Activated CD8-positive, alpha-beta T cell treated with anti-CD3 and anti-CD28 coated beads for 36 hours (primary cell): ENCODE measurements around the gene SEMA3D. TPM values are rescaled to one million over a fixed set of nuclear protein-coding genes. Genes with fewer than 3 reads are reported as not detected.
"Not testable (repeated sequence)": the region's sequence is repeated elsewhere in the genome, so short reads cannot be mapped to it uniquely, and the experiment has no call there.

Source experiments
- ATAC-seq: fragments of 200-7000 bp; cut with Tn5 transposase; one replicate; pipeline ENCODE4 v1.10.0; 2021; ENCODE audit warnings: mild to moderate bottlenecking, moderate library complexity
- CTCF ChIA-PET: fragments of 350-600 bp; sonication (Branson Sonifier 250); formaldehyde crosslinking; loops from one replicate; lab custom pipeline; 2021; ENCODE audit warnings: antibody characterized with exemption; lab: Charles Lee
- POLR2A ChIA-PET: fragments of 350-600 bp; sonication (Branson Sonifier 250); formaldehyde crosslinking; loops from one replicate; lab custom pipeline; 2021; ENCODE audit warnings: antibody characterized with exemption; lab: Charles Lee
- DNase-seq: peaks from one replicate; pipeline ENCODE4 v3.0.0-alpha.2; 2020
- H3K27ac Mint-ChIP-seq: one replicate; pipeline ENCODE4 v1.8.0; 2021; ENCODE audit warnings: mild to moderate bottlenecking, mixed read lengths
- H3K27me3 Mint-ChIP-seq: one replicate; pipeline ENCODE4 v1.8.0; 2021; ENCODE audit warnings: mixed read lengths
- H3K36me3 Mint-ChIP-seq: one replicate; pipeline ENCODE4 v1.8.0; 2021; ENCODE audit warnings: low read depth, mixed read lengths
- H3K4me1 Mint-ChIP-seq: one replicate; pipeline ENCODE4 v1.8.0; 2021; ENCODE audit warnings: low read depth, mixed read lengths
- H3K4me3 Mint-ChIP-seq: one replicate; pipeline ENCODE4 v1.8.0; 2021; ENCODE audit warnings: mild to moderate bottlenecking, moderate library complexity, mixed read lengths
- H3K9me3 Mint-ChIP-seq: one replicate; pipeline ENCODE4 v1.8.0; 2021; ENCODE audit warnings: mixed read lengths
- intact Hi-C: fragments of 100-400 bp; cut with micrococcal nuclease; formaldehyde crosslinking; loops from one replicate; pipeline ENCODE4 v1.10.0; 2022
- total RNA-seq, 2 experiments: library from RNA; stranded (reverse); gene quantifications; one replicate each; pipeline ENCODE4 v1.2.3, GENCODE V29; 2021
- TF ChIP-seq, protein P1 (sequence below): fragments of 200-600 bp; IDR thresholded peaks from one replicate; pipeline ENCODE4 v1.8.0; 2022; ENCODE audit warnings: antibody characterized with exemption, mild to moderate bottlenecking

The SEMA3D gene
- total RNA-seq, 2 experiments from 2014 or later: not detected

GRCh38 chr7:85000735-85001350 is 186.0 kb downstream of the SEMA3D start:
- intact Hi-C loops: no loop called here
- Mint-ChIP-seq H3K36me3 (no peaks in the 10 kb centered on the region), H3K4me3 (no peak overlapping the region), H3K27me3 (peaks cover 2% of the 10 kb centered on the region), H3K9me3 (no peaks in the 10 kb centered on the region), H3K4me1 (no peaks in the 10 kb centered on the region), H3K27ac (no peak overlapping the region)
- ATAC-seq (no peak), DNase-seq (no peak)
- POLR2A ChIA-PET: no interaction called here
- CTCF ChIA-PET: no interaction called here
- TF ChIP-seq, protein P1, sequence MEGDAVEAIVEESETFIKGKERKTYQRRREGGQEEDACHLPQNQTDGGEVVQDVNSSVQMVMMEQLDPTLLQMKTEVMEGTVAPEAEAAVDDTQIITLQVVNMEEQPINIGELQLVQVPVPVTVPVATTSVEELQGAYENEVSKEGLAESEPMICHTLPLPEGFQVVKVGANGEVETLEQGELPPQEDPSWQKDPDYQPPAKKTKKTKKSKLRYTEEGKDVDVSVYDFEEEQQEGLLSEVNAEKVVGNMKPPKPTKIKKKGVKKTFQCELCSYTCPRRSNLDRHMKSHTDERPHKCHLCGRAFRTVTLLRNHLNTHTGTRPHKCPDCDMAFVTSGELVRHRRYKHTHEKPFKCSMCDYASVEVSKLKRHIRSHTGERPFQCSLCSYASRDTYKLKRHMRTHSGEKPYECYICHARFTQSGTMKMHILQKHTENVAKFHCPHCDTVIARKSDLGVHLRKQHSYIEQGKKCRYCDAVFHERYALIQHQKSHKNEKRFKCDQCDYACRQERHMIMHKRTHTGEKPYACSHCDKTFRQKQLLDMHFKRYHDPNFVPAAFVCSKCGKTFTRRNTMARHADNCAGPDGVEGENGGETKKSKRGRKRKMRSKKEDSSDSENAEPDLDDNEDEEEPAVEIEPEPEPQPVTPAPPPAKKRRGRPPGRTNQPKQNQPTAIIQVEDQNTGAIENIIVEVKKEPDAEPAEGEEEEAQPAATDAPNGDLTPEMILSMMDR: no peak

DNA sequence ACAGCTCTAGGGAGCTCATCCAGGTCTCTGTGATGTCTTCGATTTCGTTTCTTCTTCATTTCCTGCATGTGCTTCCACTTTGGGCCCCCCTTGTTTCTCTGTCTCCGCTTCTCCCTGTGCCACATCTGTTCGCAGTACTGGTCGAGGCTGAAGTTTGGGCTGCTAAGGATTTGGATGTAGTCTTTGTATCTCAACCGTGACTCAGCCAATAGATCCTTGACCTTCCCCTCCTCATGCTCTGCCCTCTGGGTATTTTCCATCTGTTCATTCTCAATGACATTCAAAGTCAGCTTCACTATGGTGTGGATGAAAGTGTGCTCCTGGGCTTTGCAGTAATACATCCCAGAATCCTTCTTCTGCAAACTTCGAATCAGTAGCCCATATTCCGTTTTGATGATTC is 187.4 kb downstream of the SEMA3D start:
- TF ChIP-seq, protein P1: no peak
- DNase-seq: no peak
- intact Hi-C loops: no loop called here
- no peak overlapping the region for H3K4me3 Mint-ChIP-seq
- H3K27ac Mint-ChIP-seq: no peak overlapping the region
- no peaks in the 10 kb centered on the region for H3K4me1 Mint-ChIP-seq
- H3K36me3 Mint-ChIP-seq: no peaks in the 10 kb centered on the region
- H3K27me3 Mint-ChIP-seq: peaks cover 2% of the 10 kb centered on the region
- no peaks in the 10 kb centered on the region for H3K9me3 Mint-ChIP-seq
- ChIA-PET CTCF (no interaction called here), POLR2A (no interaction called here)
- ATAC-seq: no peak

DNA sequence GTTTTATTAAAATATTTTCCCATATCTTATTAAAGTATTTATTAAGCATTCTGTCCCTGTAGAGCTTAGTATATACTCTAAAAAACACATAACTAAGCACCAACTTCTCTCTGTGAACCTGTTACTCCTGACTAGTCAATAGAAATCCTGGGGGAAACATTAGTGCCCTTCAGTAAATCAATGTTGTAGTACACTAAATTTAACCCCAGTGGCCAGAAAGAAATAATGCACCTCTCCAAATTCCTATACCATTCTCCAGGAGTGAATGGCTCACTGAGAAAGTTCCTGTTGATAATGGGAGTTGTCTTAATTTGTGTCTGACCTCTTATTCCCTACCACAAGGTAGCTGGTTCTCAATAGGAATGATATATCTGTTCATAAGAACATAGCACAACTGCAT is 188.2 kb downstream of the SEMA3D start:
- no peaks in the 10 kb centered on the region for H3K9me3 Mint-ChIP-seq
- intact Hi-C loops: no loop called here
- H3K27ac Mint-ChIP-seq: no peak overlapping the region
- ATAC-seq: no peak
- peaks cover 2% of the 10 kb centered on the region for H3K27me3 Mint-ChIP-seq
- no peak for DNase-seq
- TF ChIP-seq, protein P1: no peak
- no peaks in the 10 kb centered on the region for H3K36me3 Mint-ChIP-seq
- CTCF ChIA-PET: interaction anchor here (1.0 kb wide), 1 partner anchor 12 kb away, joined by 4 read pairs; no protein-coding TSS in a partner anchor
- no peaks in the 10 kb centered on the region for H3K4me1 Mint-ChIP-seq
- no peak overlapping the region for H3K4me3 Mint-ChIP-seq
- POLR2A ChIA-PET: no interaction called here

GRCh38 chr7:84997626-84998025 is 189.2 kb downstream of the SEMA3D start:
- peak; percentile 75 for ATAC-seq
- intact Hi-C loops: no loop called here
- Mint-ChIP-seq H3K4me1 (no peaks in the 10 kb centered on the region), H3K27me3 (peaks cover 2% of the 10 kb centered on the region), H3K9me3 (no peaks in the 10 kb centered on the region), H3K36me3 (no peaks in the 10 kb centered on the region), H3K27ac (peak overlapping the region; percentile 42), H3K4me3 (no peak overlapping the region)
- TF ChIP-seq, protein P1: no peak
- ChIA-PET POLR2A (no interaction called here), CTCF (interaction anchor here (1.0 kb wide), 1 partner anchor 13 kb away, joined by 4 read pairs; no protein-coding TSS in a partner anchor)
- no peak for DNase-seq

DNA sequence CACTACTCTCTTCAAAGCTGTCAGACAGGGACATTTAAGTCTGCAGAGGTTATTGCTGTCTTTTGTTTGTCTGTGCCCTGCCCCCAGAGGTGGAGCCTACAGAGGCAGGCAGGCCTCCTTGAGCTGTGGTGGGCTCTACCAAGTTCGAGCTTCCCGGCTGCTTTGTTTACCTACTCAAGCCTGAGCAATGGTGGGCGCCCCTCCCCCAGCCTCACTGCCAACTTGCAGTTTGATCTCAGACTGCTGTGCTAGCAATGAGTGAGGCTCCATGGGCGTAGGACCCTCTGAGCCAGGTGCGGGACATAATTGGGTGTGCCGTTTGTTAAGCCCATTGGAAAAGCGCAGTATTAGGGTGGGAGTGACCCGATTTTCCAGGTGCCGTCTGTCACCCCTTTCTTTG is 193.9 kb downstream of the SEMA3D start:
- DNase-seq, H3K27ac Mint-ChIP-seq, H3K27me3 Mint-ChIP-seq, ATAC-seq, intact Hi-C loops, POLR2A ChIA-PET, H3K9me3 Mint-ChIP-seq, CTCF ChIA-PET, H3K4me3 Mint-ChIP-seq, H3K4me1 Mint-ChIP-seq, H3K36me3 Mint-ChIP-seq: not testable (repeated sequence)
